Nephron (organoid): ENCODE results near the gene DNM1.
"Not testable (repeated sequence)": the region's sequence is repeated elsewhere in the genome, so short reads cannot be mapped to it uniquely, and the experiment has no call there.

Experiments used
- H3K27ac Mint-ChIP-seq, 3 experiments: 2 replicates each; pipeline ENCODE4 v1.8.0; 2020; ENCODE audit warnings: mixed read lengths in 3 of 3, mild to moderate bottlenecking in 2 of 3, moderate library complexity in 1 of 3
- H3K27me3 Mint-ChIP-seq: 2 replicates; pipeline ENCODE4 v1.8.0; 2021; ENCODE audit warnings: low read depth, mild to moderate bottlenecking, moderate library complexity, mixed read lengths
- H3K36me3 Mint-ChIP-seq: 2 replicates; pipeline ENCODE4 v1.8.0; 2020; ENCODE audit warnings: low read depth, mixed read lengths
- H3K4me1 Mint-ChIP-seq: 2 replicates; pipeline ENCODE4 v1.8.0; 2020; ENCODE audit warnings: mixed read lengths
- H3K4me3 Mint-ChIP-seq, 3 experiments: 2 replicates each; pipeline ENCODE4 v1.8.0; 2020; ENCODE audit warnings: mild to moderate bottlenecking in 3 of 3, mixed read lengths in 3 of 3, moderate library complexity in 2 of 3
- H3K9me3 Mint-ChIP-seq: 2 replicates; pipeline ENCODE4 v1.8.0; 2020; ENCODE audit warnings: mixed read lengths
- TF ChIP-seq, protein P1 (sequence below), 3 experiments: fragments of 200-600 bp; sonication (generic); IDR thresholded peaks; one replicate each; pipeline ENCODE4 v1.5.0; 2021; ENCODE audit warnings: antibody characterized with exemption in 3 of 3; ENCODE audit not compliant: unreplicated experiment in 3 of 3

DNM1 gene

DNA sequence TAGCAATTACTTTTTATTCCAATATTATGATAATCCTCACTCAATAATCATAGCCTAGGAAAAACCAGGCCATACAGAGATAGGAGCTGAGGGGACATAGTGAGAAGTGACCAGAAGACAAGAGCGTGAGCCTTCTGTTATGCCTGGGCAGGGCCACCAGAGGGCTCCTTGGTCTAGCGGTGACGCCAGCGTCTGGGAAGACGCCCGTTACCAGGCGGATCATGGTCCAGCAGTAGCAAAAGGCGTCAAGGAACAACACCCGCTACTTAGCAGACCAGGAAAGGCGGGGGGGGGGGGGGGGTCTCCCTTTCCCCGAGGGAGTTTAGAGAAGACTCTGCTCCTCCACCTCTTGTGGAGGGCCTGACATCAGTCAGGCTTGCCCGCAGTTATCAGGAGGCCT, 21.7 kb upstream of the DNM1 start:
- H3K4me1 Mint-ChIP-seq, H3K9me3 Mint-ChIP-seq, H3K4me3 Mint-ChIP-seq, H3K27me3 Mint-ChIP-seq, H3K27ac Mint-ChIP-seq: not testable (repeated sequence)
- TF ChIP-seq, protein P1, sequence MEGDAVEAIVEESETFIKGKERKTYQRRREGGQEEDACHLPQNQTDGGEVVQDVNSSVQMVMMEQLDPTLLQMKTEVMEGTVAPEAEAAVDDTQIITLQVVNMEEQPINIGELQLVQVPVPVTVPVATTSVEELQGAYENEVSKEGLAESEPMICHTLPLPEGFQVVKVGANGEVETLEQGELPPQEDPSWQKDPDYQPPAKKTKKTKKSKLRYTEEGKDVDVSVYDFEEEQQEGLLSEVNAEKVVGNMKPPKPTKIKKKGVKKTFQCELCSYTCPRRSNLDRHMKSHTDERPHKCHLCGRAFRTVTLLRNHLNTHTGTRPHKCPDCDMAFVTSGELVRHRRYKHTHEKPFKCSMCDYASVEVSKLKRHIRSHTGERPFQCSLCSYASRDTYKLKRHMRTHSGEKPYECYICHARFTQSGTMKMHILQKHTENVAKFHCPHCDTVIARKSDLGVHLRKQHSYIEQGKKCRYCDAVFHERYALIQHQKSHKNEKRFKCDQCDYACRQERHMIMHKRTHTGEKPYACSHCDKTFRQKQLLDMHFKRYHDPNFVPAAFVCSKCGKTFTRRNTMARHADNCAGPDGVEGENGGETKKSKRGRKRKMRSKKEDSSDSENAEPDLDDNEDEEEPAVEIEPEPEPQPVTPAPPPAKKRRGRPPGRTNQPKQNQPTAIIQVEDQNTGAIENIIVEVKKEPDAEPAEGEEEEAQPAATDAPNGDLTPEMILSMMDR (IDR thresholded peaks at IDR 0.05; ENCODE audit: unreplicated experiment in 3 of 3) = peak; percentile 45 to 58 (median 49)
- peaks cover 77% of the 10 kb centered on the region for H3K36me3 Mint-ChIP-seq

- Mint-ChIP-seq H3K9me3 (no peaks in the 10 kb centered on the region), H3K27ac (no peak overlapping the region), H3K27me3 (no peaks in the 10 kb centered on the region), H3K4me1 (no peaks in the 10 kb centered on the region), H3K4me3 (no peak overlapping the region), H3K36me3 (peaks cover 80% of the 10 kb centered on the region)
- TF ChIP-seq, protein P1 (IDR thresholded peaks at IDR 0.05; ENCODE audit: unreplicated experiment in 3 of 3) = no peak
These were observed 20.1 kb upstream of the DNM1 start for GRCh38 chr9:128182893-128183588.

- H3K27me3 Mint-ChIP-seq = no peaks in the 10 kb centered on the region
- no peaks in the 10 kb centered on the region for H3K9me3 Mint-ChIP-seq
- H3K4me3 Mint-ChIP-seq = peak overlapping the region in 1 of 3 experiments; percentile 15
- peaks cover 64% of the 10 kb centered on the region for H3K36me3 Mint-ChIP-seq
- H3K27ac Mint-ChIP-seq = no peak overlapping the region
- H3K4me1 Mint-ChIP-seq = peaks cover 5% of the 10 kb centered on the region
- TF ChIP-seq, protein P1 (IDR thresholded peaks at IDR 0.05; ENCODE audit: unreplicated experiment in 3 of 3) = no peak
These were observed 16.9 kb upstream of the DNM1 start for GRCh38 chr9:128185979-128186965.

DNA sequence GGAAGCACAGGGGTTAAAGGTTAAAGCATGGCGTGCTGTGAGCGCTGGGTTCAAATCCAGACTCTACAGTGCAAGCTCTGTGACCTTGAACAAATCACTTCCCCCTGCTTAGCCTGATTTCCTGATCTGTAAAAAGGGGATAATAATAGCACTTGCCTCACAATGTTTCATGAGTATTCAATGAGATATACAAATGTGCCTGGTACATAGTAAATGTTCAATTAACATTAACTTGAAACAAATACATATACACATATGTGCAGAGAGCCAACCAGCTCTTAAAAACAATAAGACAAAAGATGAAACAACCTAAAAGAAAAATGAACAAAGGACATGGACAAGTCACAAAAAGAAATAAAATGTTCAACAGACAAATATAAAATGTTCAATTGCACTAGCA, 15.8 kb upstream of the DNM1 start:
- TF ChIP-seq, protein P1 (IDR thresholded peaks at IDR 0.05; ENCODE audit: unreplicated experiment in 3 of 3) = no peak
- Mint-ChIP-seq H3K36me3 (peaks cover 53% of the 10 kb centered on the region), H3K27ac (no peak overlapping the region), H3K4me3 (peak overlapping the region in 2 of 3 experiments; percentile 47 to 58), H3K27me3 (no peaks in the 10 kb centered on the region), H3K4me1 (peaks cover 9% of the 10 kb centered on the region), H3K9me3 (no peaks in the 10 kb centered on the region)

- no peak overlapping the region for H3K27ac Mint-ChIP-seq
These were observed 15.0 kb upstream of the DNM1 start for GRCh38 chr9:128188209-128188608.

More at GRCh38 chr9:128188209-128188608, 15.0 kb upstream of the DNM1 start:
- Mint-ChIP-seq H3K27me3 (no peaks in the 10 kb centered on the region), H3K36me3 (peaks cover 45% of the 10 kb centered on the region), H3K4me3 (peak overlapping the region; percentile 29 to 67 (median 62)), H3K9me3 (no peaks in the 10 kb centered on the region), H3K4me1 (peaks cover 9% of the 10 kb centered on the region)
- TF ChIP-seq, protein P1 (IDR thresholded peaks at IDR 0.05; ENCODE audit: unreplicated experiment in 3 of 3) = no peak
